ENCODE measurements around the gene PRXL2C. TPM values are rescaled to one million over a fixed set of nuclear protein-coding genes. Genes with fewer than 3 reads are reported as not detected.
A peak's percentile ranks its signal among the peaks of the same experiment; 100 is the strongest.

The PRXL2C gene
- total and polyA plus RNA-seq, 10 of the 15 experiments (the other 5 are each of a cell fraction or from before 2014, with no cell fraction given) = 4.0 to 16.0 (median 7.4) TPM

- H4K20me1 ChIP-seq (ENCODE audit: control insufficient read depth, insufficient read depth) = no peaks in the 10 kb centered on the region
- H3K4me2 ChIP-seq (ENCODE audit: control insufficient read depth, insufficient read depth) = no peak within 1 kb of the TSS
- RAD21 ChIA-PET (ENCODE audit: unreplicated experiment) = no interaction called here
- H3K27ac ChIP-seq (ENCODE audit: control insufficient read depth, insufficient read depth) = no peak within 1 kb of the TSS
- no peak within 1 kb of the TSS; the same call in 1 of the 2 replicates for H2AFZ ChIP-seq (ENCODE audit: control insufficient read depth, low read depth, low read length)
- WGBS (ENCODE audit: insufficient coverage, insufficient replicate concordance, low lambda C conversion rate, missing lambda C conversion rate) = 8% methylated on average over 40 of the region's 66 CpGs
- intact Hi-C loops (cut with micrococcal nuclease; ENCODE audit: unreplicated experiment) (no loop called here), in situ Hi-C loops (cut with MboI) (no loop called here)
- SMC1A ChIA-PET (ENCODE audit: uncharacterized antibody, unreplicated experiment) = no interaction called here
- POLR2A ChIA-PET = no interaction called here
- no peaks in the 10 kb centered on the region; the same call in 2 of the 3 replicates for H3K9me3 ChIP-seq (replicated peaks; ENCODE audit: control insufficient read depth, insufficient read depth, low read length)
- peaks cover 0 to 17% of the 10 kb centered on the region in 2 experiments; a peak in 2 of 4 replicates for H3K27me3 ChIP-seq (replicated peaks in 1 of 2; ENCODE audit: control insufficient read depth in 2 of 2, insufficient read depth in 2 of 2, low read length in 1 of 2)
- no peaks in the 10 kb centered on the region for H3K4me1 ChIP-seq (ENCODE audit: control insufficient read depth, insufficient read depth, low read length)
- no peaks in the 10 kb centered on the region for H3K36me3 ChIP-seq (ENCODE audit: control insufficient read depth in 2 of 2, insufficient read depth in 2 of 2, low read length in 1 of 2)
- FAIRE-seq (no peak), DNase-seq (ENCODE audit: low read depth, low spot score) (no peak), ATAC-seq (peak; percentile 74)
- H3K4me3 ChIP-seq = no peak within 1 kb of the TSS
- CTCF ChIA-PET = interaction anchor here (1.0 kb wide), 1 partner anchor 47 kb away, joined by 3 read pairs; no protein-coding TSS in a partner anchor
- no peaks in the 10 kb centered on the region for H3K79me2 ChIP-seq (ENCODE audit: control insufficient read depth, insufficient read depth, low read length)
- H3K9ac ChIP-seq (ENCODE audit: control insufficient read depth, insufficient read depth, low read length) = no peak within 1 kb of the TSS
- no TSS peak for BruUV-seq (replicated peaks)
- no peak for TF ChIP-seq CHD1 (IDR thresholded peaks at IDR 0.05; ENCODE audit: low read depth, low read length)
- no peak for TF ChIP-seq ASH2L (IDR thresholded peaks at IDR 0.05; ENCODE audit: borderline replicate concordance, low read depth)
- no peak for TF ChIP-seq IKZF2 (IDR thresholded peaks at IDR 0.05)
- TF ChIP-seq SUZ12 (IDR thresholded peaks at IDR 0.05; ENCODE audit: unreplicated experiment) = no peak
- peak in 1 of 3 experiments; percentile 2; a peak in 1 of 6 replicates for TF ChIP-seq CTCF (IDR thresholded peaks at IDR 0.05 in 2 of 3, conservative IDR thresholded peaks at IDR 0.05 in 1 of 3; ENCODE audit: control insufficient read depth in 2 of 3, extremely low read depth in 1 of 3, insufficient read depth in 1 of 3, low read depth in 3 of 3, low read length in 3 of 3)
- TF ChIP-seq, protein P1, sequence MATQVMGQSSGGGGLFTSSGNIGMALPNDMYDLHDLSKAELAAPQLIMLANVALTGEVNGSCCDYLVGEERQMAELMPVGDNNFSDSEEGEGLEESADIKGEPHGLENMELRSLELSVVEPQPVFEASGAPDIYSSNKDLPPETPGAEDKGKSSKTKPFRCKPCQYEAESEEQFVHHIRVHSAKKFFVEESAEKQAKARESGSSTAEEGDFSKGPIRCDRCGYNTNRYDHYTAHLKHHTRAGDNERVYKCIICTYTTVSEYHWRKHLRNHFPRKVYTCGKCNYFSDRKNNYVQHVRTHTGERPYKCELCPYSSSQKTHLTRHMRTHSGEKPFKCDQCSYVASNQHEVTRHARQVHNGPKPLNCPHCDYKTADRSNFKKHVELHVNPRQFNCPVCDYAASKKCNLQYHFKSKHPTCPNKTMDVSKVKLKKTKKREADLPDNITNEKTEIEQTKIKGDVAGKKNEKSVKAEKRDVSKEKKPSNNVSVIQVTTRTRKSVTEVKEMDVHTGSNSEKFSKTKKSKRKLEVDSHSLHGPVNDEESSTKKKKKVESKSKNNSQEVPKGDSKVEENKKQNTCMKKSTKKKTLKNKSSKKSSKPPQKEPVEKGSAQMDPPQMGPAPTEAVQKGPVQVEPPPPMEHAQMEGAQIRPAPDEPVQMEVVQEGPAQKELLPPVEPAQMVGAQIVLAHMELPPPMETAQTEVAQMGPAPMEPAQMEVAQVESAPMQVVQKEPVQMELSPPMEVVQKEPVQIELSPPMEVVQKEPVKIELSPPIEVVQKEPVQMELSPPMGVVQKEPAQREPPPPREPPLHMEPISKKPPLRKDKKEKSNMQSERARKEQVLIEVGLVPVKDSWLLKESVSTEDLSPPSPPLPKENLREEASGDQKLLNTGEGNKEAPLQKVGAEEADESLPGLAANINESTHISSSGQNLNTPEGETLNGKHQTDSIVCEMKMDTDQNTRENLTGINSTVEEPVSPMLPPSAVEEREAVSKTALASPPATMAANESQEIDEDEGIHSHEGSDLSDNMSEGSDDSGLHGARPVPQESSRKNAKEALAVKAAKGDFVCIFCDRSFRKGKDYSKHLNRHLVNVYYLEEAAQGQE (IDR thresholded peaks at IDR 0.05; ENCODE audit: low read depth, low read length) = no peak
- TF ChIP-seq IRF4 (IDR thresholded peaks at IDR 0.05; ENCODE audit: low read depth, low read length) = no peak
- no peak for TF ChIP-seq GABPA (IDR thresholded peaks at IDR 0.05; ENCODE audit: low read depth)
- TF ChIP-seq POLR2AphosphoS5 (IDR thresholded peaks at IDR 0.05; ENCODE audit: low read length) = no peak
- no peak for TF ChIP-seq ZNF622 (IDR thresholded peaks at IDR 0.05)
- TF ChIP-seq SREBF1 (IDR thresholded peaks at IDR 0.05; ENCODE audit: low read length) = no peak
- TF ChIP-seq RBBP5 (conservative IDR thresholded peaks at IDR 0.05) = no peak
- TF ChIP-seq EGR1 (IDR thresholded peaks at IDR 0.05; ENCODE audit: borderline replicate concordance in 1 of 2, low read depth in 2 of 2, low read length in 2 of 2) = peak in 1 of 2 experiments; percentile 7; a peak in 1 of 3 replicates
- TF ChIP-seq ATF3 (IDR thresholded peaks at IDR 0.05; ENCODE audit: borderline replicate concordance, extremely low read depth, low read depth, low read length) = no peak
- no peak for TF ChIP-seq KLF5 (IDR thresholded peaks at IDR 0.05; ENCODE audit: partially characterized antibody)
- TF ChIP-seq, protein P2, sequence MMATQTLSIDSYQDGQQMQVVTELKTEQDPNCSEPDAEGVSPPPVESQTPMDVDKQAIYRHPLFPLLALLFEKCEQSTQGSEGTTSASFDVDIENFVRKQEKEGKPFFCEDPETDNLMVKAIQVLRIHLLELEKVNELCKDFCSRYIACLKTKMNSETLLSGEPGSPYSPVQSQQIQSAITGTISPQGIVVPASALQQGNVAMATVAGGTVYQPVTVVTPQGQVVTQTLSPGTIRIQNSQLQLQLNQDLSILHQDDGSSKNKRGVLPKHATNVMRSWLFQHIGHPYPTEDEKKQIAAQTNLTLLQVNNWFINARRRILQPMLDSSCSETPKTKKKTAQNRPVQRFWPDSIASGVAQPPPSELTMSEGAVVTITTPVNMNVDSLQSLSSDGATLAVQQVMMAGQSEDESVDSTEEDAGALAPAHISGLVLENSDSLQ (IDR thresholded peaks at IDR 0.05) = no peak
Measured at GRCh38 chr9:96619491-96620180, 35.5 kb downstream of the PRXL2C start, which contains the start of gene CDC14B. TSS of gene CDC14B (minus strand) at chr9:96619843. CDS start at chr9:96619378, 465 bp downstream.
